Mucosa of descending colon (tissue), 3 donors: Measurements from ENCODE around the gene UGT3A2. TPM values are rescaled to one million over a fixed set of nuclear protein-coding genes. Genes with fewer than 3 reads are reported as not detected.

Experiments
- ATAC-seq: fragments of 200-7000 bp; cut with Tn5 transposase; one replicate; pipeline ENCODE4 v1.9.1; 2020; ENCODE audit warnings: mild to moderate bottlenecking, moderate library complexity
- DNase-seq, 3 donors: peaks; one replicate each; pipeline ENCODE4 v3.0.0-alpha.2; 2020
- H3K36me3 ChIP-seq: fragments of 200-600 bp; one replicate; pipeline ENCODE4 v1.8.0; 2021; ENCODE audit warnings: low read depth, mild to moderate bottlenecking
- H3K4me1 ChIP-seq: fragments of 200-600 bp; one replicate; pipeline ENCODE4 v1.8.0; 2021; ENCODE audit warnings: low read depth, mild to moderate bottlenecking
- H3K4me3 ChIP-seq: fragments of 200-600 bp; one replicate; pipeline ENCODE4 v1.8.0; 2021; ENCODE audit warnings: mild to moderate bottlenecking
- H3K9me3 ChIP-seq: fragments of 200-600 bp; one replicate; pipeline ENCODE4 v1.8.0; 2021; ENCODE audit warnings: mild to moderate bottlenecking
- intact Hi-C, 2 donors: fragments of 100-400 bp; cut with DNase I in 1 of 2; cut with micrococcal nuclease in 1 of 2; formaldehyde crosslinking; loops; one replicate each; pipeline versions ENCODE4 v1.11.0 to v1.11.1; 2022; cut with DNase I, micrococcal nuclease
- total RNA-seq, 3 donors: library from RNA; stranded (reverse); fragmentation: NEBNext Ultra II Directional in 2 of 3; extraction: Animal tissue kit (Norgen Biotek cat#: 25700) in 2 of 3; gene quantifications; one replicate each; pipeline versions ENCODE4 v1.2.1 to v1.2.4, GENCODE V29; 2021 to 2023
- TF ChIP-seq, protein P1 (sequence below): fragments of 200-600 bp; IDR thresholded peaks from one replicate; pipeline ENCODE4 v1.8.0; 2022; ENCODE audit warnings: antibody characterized with exemption, mild to moderate bottlenecking
- donor health status: DM: no; HTN: no; CAD: no; lungs with moderate emphysema.
- donor health status: DM: no; HTN: no; CAD: no.
- donor health status: DM: no; HTN: yes; CAD: no.

The UGT3A2 gene
- total RNA-seq, 3 donors from 2014 or later = 0.47 TPM; not detected in 2

DNA sequence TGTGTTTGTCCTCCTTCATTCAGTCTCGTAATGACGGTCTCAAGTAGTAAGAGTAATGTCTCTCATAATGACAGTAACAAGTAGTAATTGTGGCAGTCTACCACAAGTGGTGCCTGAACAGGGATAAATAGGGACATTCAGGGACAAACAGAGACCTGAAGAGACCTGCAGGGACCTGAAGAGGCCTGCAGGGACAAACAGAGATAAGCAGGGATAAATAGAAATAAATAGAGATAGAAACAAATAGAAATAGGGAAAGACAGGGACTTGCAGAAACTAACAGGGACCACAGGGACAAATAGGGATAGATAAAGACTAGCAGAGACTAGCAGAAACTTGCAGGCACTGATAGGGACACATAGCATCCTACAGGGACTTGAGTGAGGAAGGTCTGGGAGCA is 7.9 kb downstream of the UGT3A2 start:
- Histone ChIP-seq H3K4me3 (no peak overlapping the region), H3K36me3 (no peaks in the 10 kb centered on the region), H3K4me1 (no peaks in the 10 kb centered on the region), H3K9me3 (no peaks in the 10 kb centered on the region)
- ATAC-seq = no peak
- intact Hi-C loops = no loop called here
- TF ChIP-seq, protein P1, sequence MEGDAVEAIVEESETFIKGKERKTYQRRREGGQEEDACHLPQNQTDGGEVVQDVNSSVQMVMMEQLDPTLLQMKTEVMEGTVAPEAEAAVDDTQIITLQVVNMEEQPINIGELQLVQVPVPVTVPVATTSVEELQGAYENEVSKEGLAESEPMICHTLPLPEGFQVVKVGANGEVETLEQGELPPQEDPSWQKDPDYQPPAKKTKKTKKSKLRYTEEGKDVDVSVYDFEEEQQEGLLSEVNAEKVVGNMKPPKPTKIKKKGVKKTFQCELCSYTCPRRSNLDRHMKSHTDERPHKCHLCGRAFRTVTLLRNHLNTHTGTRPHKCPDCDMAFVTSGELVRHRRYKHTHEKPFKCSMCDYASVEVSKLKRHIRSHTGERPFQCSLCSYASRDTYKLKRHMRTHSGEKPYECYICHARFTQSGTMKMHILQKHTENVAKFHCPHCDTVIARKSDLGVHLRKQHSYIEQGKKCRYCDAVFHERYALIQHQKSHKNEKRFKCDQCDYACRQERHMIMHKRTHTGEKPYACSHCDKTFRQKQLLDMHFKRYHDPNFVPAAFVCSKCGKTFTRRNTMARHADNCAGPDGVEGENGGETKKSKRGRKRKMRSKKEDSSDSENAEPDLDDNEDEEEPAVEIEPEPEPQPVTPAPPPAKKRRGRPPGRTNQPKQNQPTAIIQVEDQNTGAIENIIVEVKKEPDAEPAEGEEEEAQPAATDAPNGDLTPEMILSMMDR = no peak
- no peak for DNase-seq

DNA sequence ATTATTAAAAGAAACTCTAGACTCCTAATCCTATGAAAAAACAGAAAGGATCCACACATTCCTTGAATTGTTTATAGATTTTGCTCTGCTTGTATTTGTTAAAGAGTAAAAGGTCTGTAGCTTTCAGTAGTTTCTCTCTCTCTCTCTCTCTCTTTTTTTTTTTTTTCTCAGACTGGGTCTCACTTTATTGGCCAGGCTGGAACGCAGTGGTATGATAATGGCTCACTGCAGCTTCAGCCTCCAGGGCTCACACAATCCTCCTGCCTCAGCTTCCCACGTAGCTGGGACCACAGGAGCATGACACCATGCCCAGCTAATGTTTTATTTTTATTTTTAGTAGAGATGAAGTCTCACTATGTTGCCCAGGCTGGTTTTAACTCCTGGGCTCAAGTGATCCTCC is 9.3 kb downstream of the UGT3A2 start:
- H3K36me3 ChIP-seq = no peaks in the 10 kb centered on the region
- intact Hi-C loops = no loop called here

DNA sequence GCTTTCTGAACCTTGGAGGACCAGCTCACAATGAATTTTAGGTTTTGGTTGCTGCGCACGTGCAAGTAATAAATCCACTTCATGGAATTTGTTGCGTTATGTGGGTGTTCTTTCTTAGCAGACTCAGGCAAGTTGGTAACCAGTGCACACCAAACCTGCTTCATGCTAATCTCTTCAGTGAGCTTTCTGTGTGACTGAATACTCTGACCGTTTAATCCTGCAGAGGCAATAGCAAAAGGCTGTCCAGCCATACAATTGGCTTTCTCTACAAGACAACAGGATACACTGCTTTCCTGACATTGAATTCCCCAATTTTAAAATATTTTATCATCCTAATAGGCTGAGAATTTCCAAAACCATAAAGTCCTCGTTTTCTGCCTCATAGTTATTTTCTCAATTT is 10.3 kb downstream of the UGT3A2 start:
- H3K9me3 ChIP-seq = no peaks in the 10 kb centered on the region
- no peaks in the 10 kb centered on the region for H3K36me3 ChIP-seq
- TF ChIP-seq, protein P1 = no peak
- no peaks in the 10 kb centered on the region for H3K4me1 ChIP-seq
- H3K4me3 ChIP-seq = no peak overlapping the region
- intact Hi-C loops = no loop called here
- ATAC-seq (no peak), DNase-seq (no peak)

More for the DNA sequence above, 9.3 kb downstream of the UGT3A2 start:
- DNase-seq (no peak), ATAC-seq (no peak)
- TF ChIP-seq, protein P1 = no peak
- Histone ChIP-seq H3K9me3 (no peaks in the 10 kb centered on the region), H3K4me1 (no peaks in the 10 kb centered on the region), H3K4me3 (no peak overlapping the region)

DNA sequence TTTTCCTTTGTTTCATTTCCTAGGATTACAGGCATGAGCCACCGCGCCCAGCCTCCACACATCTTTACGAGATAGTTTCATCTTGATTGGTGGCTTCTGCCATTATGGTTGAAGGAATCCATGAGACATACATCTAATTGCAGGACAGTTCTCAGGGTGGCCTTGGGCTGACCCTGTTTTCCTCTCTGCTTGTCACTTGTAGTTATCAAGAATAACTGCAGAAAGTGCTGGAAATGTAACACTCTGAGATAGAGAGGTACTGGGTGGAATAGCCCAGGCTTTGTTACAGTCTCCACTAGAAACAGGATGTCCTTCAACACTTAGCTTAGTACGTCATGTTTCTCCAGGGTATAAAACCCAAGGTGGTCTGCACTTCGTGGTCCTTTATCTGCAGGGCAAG is 10.7 kb downstream of the UGT3A2 start:
- ATAC-seq (no peak), DNase-seq (no peak)
- intact Hi-C loops = no loop called here
- no peaks in the 10 kb centered on the region for H3K4me1 ChIP-seq
- no peaks in the 10 kb centered on the region for H3K36me3 ChIP-seq
- H3K9me3 ChIP-seq = no peaks in the 10 kb centered on the region
- TF ChIP-seq, protein P1 = no peak
- H3K4me3 ChIP-seq = no peak overlapping the region

DNA sequence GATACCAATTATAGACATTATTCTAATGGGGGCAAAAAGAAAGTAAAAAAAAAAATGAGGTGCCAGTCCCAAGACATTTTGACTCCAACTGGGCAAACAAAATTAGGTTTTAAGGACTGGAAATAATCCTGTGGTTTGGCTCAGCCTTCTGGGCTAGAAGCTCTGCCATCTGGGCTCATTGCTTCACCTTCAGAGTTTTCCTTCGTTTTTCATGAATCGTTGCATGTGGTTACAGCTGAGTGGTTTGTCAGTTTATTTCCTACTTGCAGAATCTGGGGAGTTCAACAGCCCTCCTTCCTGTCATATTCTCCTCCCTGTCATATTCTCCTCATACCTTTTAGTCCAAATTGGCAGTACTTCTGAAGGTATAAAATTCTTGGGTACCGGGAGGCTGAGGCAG is 12.0 kb downstream of the UGT3A2 start:
- ATAC-seq (no peak), DNase-seq (no peak)
- TF ChIP-seq, protein P1 = no peak
- intact Hi-C loops = no loop called here
- H3K9me3 ChIP-seq = no peaks in the 10 kb centered on the region
- no peak overlapping the region for H3K4me3 ChIP-seq
- H3K36me3 ChIP-seq = no peaks in the 10 kb centered on the region
- no peaks in the 10 kb centered on the region for H3K4me1 ChIP-seq

DNA sequence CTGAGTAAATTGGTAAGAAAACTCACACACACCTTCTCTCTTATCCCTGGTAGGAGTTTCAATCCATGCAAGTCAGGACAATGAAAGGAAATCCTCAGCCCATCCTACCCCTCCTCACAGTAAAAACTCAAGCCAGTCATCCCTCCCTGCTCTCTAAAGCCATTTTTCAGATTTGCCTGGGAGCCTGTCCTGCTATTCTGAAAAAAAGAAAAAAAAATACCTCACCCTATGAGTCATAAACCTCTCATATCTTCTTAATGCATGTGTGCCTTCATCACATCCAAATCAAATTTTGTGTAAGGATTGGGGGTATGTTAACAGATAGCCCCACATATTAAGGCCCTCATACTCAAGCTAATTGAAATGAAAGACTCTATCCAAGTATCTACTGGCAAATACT is 14.1 kb downstream of the UGT3A2 start:
- Histone ChIP-seq H3K36me3 (no peaks in the 10 kb centered on the region), H3K4me1 (no peaks in the 10 kb centered on the region), H3K4me3 (no peak overlapping the region), H3K9me3 (no peaks in the 10 kb centered on the region)
- DNase-seq = no peak
- TF ChIP-seq, protein P1 = no peak
- intact Hi-C loops = no loop called here
- ATAC-seq = no peak
